ENCODE measurements around the gene KRTAP4-1. TPM values are rescaled to one million over a fixed set of nuclear protein-coding genes. Genes with fewer than 3 reads are reported as not detected.
"Not testable (repeated sequence)": the region's sequence is repeated elsewhere in the genome, so short reads cannot be mapped to it uniquely, and the experiment has no call there.

The KRTAP4-1 gene
- total RNA-seq, 1 donor from 2014 or later = not detected

GRCh38 chr17:41150026-41150425, 34.7 kb downstream of the KRTAP4-1 start:
- no peaks in the 10 kb centered on the region for H3K36me3 ChIP-seq (ENCODE audit: control insufficient read depth, insufficient read depth, low read length)
- DNase-seq (ENCODE audit: low read depth) = no peak
- no peak overlapping the region for H3K4me3 ChIP-seq (ENCODE audit: low read depth, low read length)
- H3K27me3 ChIP-seq (ENCODE audit: control insufficient read depth, insufficient read depth, low read length) = no peaks in the 10 kb centered on the region
- TF ChIP-seq, protein P1, sequence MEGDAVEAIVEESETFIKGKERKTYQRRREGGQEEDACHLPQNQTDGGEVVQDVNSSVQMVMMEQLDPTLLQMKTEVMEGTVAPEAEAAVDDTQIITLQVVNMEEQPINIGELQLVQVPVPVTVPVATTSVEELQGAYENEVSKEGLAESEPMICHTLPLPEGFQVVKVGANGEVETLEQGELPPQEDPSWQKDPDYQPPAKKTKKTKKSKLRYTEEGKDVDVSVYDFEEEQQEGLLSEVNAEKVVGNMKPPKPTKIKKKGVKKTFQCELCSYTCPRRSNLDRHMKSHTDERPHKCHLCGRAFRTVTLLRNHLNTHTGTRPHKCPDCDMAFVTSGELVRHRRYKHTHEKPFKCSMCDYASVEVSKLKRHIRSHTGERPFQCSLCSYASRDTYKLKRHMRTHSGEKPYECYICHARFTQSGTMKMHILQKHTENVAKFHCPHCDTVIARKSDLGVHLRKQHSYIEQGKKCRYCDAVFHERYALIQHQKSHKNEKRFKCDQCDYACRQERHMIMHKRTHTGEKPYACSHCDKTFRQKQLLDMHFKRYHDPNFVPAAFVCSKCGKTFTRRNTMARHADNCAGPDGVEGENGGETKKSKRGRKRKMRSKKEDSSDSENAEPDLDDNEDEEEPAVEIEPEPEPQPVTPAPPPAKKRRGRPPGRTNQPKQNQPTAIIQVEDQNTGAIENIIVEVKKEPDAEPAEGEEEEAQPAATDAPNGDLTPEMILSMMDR (IDR thresholded peaks at IDR 0.05; ENCODE audit: insufficient read depth, low read length, poor library complexity, severe bottlenecking) = no peak

DNA sequence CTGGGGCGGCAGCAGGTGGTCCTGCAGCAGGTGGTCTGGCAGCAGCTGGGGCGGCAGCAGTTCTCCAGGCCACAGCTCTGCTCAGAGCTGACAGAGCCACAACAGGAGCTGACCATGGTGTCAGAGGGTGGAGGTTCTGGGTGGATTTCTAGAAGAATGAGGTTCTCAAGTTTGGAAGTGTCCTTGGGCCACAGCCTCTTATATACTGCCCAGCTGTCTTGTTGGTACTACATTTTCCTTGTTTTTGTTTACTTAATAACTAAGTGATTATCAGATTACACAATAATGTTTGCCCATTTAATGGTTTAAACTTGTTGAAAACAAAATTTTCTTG, 35.1 kb downstream of the KRTAP4-1 start, which contains the start of gene KRTAP4-5:
TSS of gene KRTAP4-5 (minus strand) at position 174 of the 334 bp plus-strand sequence. CDS start at position 116, 58 bp downstream.
- H3K36me3 ChIP-seq (ENCODE audit: control insufficient read depth, insufficient read depth, low read length) = no peaks in the 10 kb centered on the region
- H3K27me3 ChIP-seq (ENCODE audit: control insufficient read depth, insufficient read depth, low read length) = no peaks in the 10 kb centered on the region
- TF ChIP-seq, protein P1 (IDR thresholded peaks at IDR 0.05; ENCODE audit: insufficient read depth, low read length, poor library complexity, severe bottlenecking) = no peak
- H3K4me3 ChIP-seq (ENCODE audit: low read depth, low read length) = no peak within 1 kb of the TSS
- no peak for DNase-seq (ENCODE audit: low read depth)

DNA sequence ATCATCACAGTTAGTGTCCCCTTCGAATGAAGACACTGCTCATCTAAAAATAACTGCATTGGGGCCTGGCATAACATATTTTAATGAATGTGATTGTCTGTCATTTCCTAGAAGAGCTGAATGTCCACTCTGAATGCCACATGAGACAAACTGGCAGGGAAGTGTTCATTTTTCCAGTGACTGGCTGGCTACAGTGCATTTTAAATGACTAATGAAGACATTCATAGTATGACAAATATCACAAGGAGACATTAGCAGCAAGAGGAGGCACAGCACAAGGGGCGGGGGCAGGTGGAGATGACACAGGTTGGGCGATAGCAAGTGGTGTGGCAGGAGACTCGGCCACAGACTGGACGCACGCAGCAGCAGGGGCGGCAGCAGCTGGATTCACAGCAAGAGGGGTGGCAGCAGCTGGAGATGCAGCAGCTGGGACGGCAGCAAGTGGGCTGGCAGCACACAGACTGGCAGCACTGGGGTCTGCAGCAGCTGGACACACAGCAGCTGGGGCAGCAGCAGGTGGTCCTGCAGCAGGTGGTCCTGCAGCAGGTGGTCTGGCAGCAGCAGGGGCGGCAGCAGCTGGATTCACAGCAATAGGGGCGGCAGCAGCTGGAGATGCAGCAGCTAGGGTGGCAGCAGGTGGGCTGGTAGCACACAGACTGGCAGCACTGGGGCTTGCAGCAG, 35.6 kb downstream of the KRTAP4-1 start:
- H3K36me3 ChIP-seq (ENCODE audit: control insufficient read depth, insufficient read depth, low read length); H3K27me3 ChIP-seq (ENCODE audit: control insufficient read depth, insufficient read depth, low read length); H3K4me3 ChIP-seq (ENCODE audit: low read depth, low read length); DNase-seq (ENCODE audit: low read depth): not testable (repeated sequence)

GRCh38 chr17:41147531-41148204, 37.0 kb downstream of the KRTAP4-1 start:
- TF ChIP-seq, protein P1 (IDR thresholded peaks at IDR 0.05; ENCODE audit: insufficient read depth, low read length, poor library complexity, severe bottlenecking) = no peak
- DNase-seq (ENCODE audit: low read depth) = no peak
- no peaks in the 10 kb centered on the region for H3K36me3 ChIP-seq (ENCODE audit: control insufficient read depth, insufficient read depth, low read length)
- no peaks in the 10 kb centered on the region for H3K27me3 ChIP-seq (ENCODE audit: control insufficient read depth, insufficient read depth, low read length)
- H3K4me3 ChIP-seq (ENCODE audit: low read depth, low read length) = no peak overlapping the region

DNA sequence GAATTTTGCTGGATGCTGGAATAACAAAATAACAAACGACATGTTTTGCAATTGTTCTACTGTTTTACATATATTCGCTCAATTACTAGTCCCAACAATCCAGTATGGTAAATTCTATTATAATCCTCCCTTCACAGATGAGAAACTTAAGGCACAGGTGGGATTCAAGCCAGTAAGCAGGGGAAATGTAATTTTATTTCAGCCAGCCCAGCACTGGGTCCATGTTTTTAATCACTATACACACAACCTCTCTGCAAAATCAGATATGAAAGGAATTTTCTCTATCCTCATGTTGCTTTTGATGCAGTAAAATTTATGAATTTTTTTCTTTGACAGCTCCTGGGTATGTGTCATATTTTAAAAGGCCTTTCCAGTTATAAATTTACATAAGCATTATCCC, 39.5 kb downstream of the KRTAP4-1 start:
- DNase-seq (ENCODE audit: low read depth) = no peak
- H3K36me3 ChIP-seq (ENCODE audit: control insufficient read depth, insufficient read depth, low read length) = no peaks in the 10 kb centered on the region
- TF ChIP-seq, protein P1 (IDR thresholded peaks at IDR 0.05; ENCODE audit: insufficient read depth, low read length, poor library complexity, severe bottlenecking) = no peak

DNA sequence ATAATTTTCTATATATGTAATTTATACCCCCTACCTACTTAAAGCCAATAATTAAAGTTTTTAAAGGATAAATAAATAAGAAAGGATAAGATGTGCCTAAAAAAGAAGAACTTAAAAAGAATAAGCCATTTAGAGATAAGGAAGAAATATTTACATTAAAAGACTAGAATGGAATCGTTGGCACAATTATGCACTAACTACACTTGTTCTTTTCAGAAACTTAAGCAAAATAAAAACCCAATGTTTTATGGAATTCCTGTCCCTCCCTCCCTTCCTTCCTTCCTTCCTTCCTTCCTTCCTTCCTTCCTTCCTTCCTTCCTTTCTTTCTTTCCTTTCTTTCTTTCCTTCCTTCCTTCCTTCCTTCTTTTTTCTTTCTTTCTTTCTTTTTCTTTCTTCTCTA, 39.9 kb downstream of the KRTAP4-1 start:
- TF ChIP-seq, protein P1 (IDR thresholded peaks at IDR 0.05; ENCODE audit: insufficient read depth, low read length, poor library complexity, severe bottlenecking) = no peak

More for the DNA sequence above, 39.5 kb downstream of the KRTAP4-1 start:
- no peaks in the 10 kb centered on the region for H3K27me3 ChIP-seq (ENCODE audit: control insufficient read depth, insufficient read depth, low read length)
- H3K4me3 ChIP-seq (ENCODE audit: low read depth, low read length) = no peak overlapping the region

More for the DNA sequence above, 39.9 kb downstream of the KRTAP4-1 start:
- H3K36me3 ChIP-seq (ENCODE audit: control insufficient read depth, insufficient read depth, low read length) = no peaks in the 10 kb centered on the region
- no peak for DNase-seq (ENCODE audit: low read depth)
- H3K27me3 ChIP-seq (ENCODE audit: control insufficient read depth, insufficient read depth, low read length) = no peaks in the 10 kb centered on the region
- no peak overlapping the region for H3K4me3 ChIP-seq (ENCODE audit: low read depth, low read length)

Measured in kidney epithelial cell (primary cell).